IMR-90 (cell line): ENCODE data around the gene PEAK3. TPM values are rescaled to one million over a fixed set of nuclear protein-coding genes. Genes with fewer than 3 reads are reported as not detected.

ENCODE experiments used
- ATAC-seq: fragments of 200-7000 bp; cut with Tn5 transposase; 2 replicates; pipeline ENCODE4 v1.9.1; 2020; ENCODE audit warnings: low read depth, mild to moderate bottlenecking, moderate library complexity
- BruUV-seq: library from RNA; stranded (reverse); fragments of 400-500 nt; replicated peaks from 2 replicates; lab custom pipeline; 2021; lab: Mats Ljungman, UMichigan
- CTCF ChIA-PET: fragments of 300-600 bp; formaldehyde crosslinking; extraction: SDS; loops from one replicate; lab custom pipeline; 2021; ENCODE audit warnings: antibody characterized with exemption; lab: Yijun Ruan, JAX
- POLR2A ChIA-PET: fragments of 300-600 bp; sonication (Branson Sonifier 250); formaldehyde crosslinking; loops from one replicate; lab custom pipeline; 2022; ENCODE audit warnings: antibody characterized with exemption; ENCODE audit not compliant: unreplicated experiment; lab: Charles Lee
- DNase-seq: peaks from one replicate; pipeline ENCODE4 v3.0.0; 2013
- H2AFZ ChIP-seq: replicated peaks from 2 replicates; pipeline ENCODE3; 2013; ENCODE audit warnings: low read length, mild to moderate bottlenecking; ENCODE audit not compliant: poor library complexity
- H2AK5ac ChIP-seq: 2 replicates; pipeline ENCODE4 v1.6.1; 2013; ENCODE audit warnings: low read depth, low read length, inconsistent platforms
- H2AK9ac ChIP-seq: replicated peaks from 2 replicates; pipeline ENCODE3; 2013; ENCODE audit warnings: mild to moderate bottlenecking, low read depth, low read length, moderate library complexity; ENCODE audit not compliant: poor library complexity
- H2BK120ac ChIP-seq: 2 replicates; pipeline ENCODE4 v1.6.1; 2013; ENCODE audit warnings: low read depth, low read length, inconsistent platforms
- H2BK15ac ChIP-seq: 3 replicates; pipeline ENCODE4 v1.6.1; 2013; ENCODE audit warnings: low read depth, low read length, inconsistent platforms
- H2BK20ac ChIP-seq: 2 replicates; pipeline ENCODE4 v1.6.1; 2013; ENCODE audit warnings: low read depth, mild to moderate bottlenecking, inconsistent platforms, low read length, moderate library complexity
- H2BK5ac ChIP-seq: 2 replicates; pipeline ENCODE4 v1.6.1; 2013; ENCODE audit warnings: mild to moderate bottlenecking, low read depth, low read length, inconsistent platforms; ENCODE audit not compliant: poor library complexity, severe bottlenecking
- H3K14ac ChIP-seq: replicated peaks from 2 replicates; pipeline ENCODE4 v1.6.1; 2013; ENCODE audit warnings: low read depth, low read length, inconsistent platforms
- H3K18ac ChIP-seq: 2 replicates; pipeline ENCODE4 v1.6.1; 2013; ENCODE audit warnings: low read depth, low read length, control low read depth
- H3K23ac ChIP-seq: 2 replicates; pipeline ENCODE4 v1.6.1; 2013; ENCODE audit warnings: low read depth, low read length, inconsistent platforms
- H3K27ac ChIP-seq: 2 replicates; pipeline ENCODE4 v1.5.1; 2013; ENCODE audit warnings: mild to moderate bottlenecking, control low read depth, low read length; ENCODE audit not compliant: insufficient read depth
- H3K27me3 ChIP-seq: 2 replicates; pipeline ENCODE4 v1.6.1; 2013; ENCODE audit warnings: low read length; ENCODE audit not compliant: control insufficient read depth, insufficient read depth
- H3K36me3 ChIP-seq: 2 replicates; pipeline ENCODE4 v1.6.1; 2013; ENCODE audit warnings: low read length, mixed read lengths; ENCODE audit not compliant: control insufficient read depth, insufficient read depth
- H3K4ac ChIP-seq: 2 replicates; pipeline ENCODE4 v1.6.1; 2013; ENCODE audit warnings: low read depth, low read length, inconsistent platforms
- H3K4me1 ChIP-seq: 2 replicates; pipeline ENCODE4 v1.6.1; 2013; ENCODE audit warnings: low read length, mixed read lengths; ENCODE audit not compliant: control insufficient read depth, insufficient read depth
- H3K4me2 ChIP-seq: 2 replicates; pipeline ENCODE4 v1.6.1; 2013; ENCODE audit warnings: low read depth, mild to moderate bottlenecking, control low read depth, low read length, moderate library complexity
- H3K4me3 ChIP-seq: 2 replicates; pipeline ENCODE4 v1.5.1; 2013; ENCODE audit warnings: low read depth, mild to moderate bottlenecking, control low read depth, low read length, moderate library complexity; ENCODE audit not compliant: insufficient read depth
- H3K56ac ChIP-seq: 2 replicates; pipeline ENCODE4 v1.6.1; 2013; ENCODE audit warnings: low read length, inconsistent platforms; ENCODE audit not compliant: insufficient read depth; ENCODE audit errors: extremely low read depth
- H3K79me1 ChIP-seq, 2 experiments: 2 replicates each; pipeline ENCODE4 v1.6.1; 2013; ENCODE audit warnings: low read length in 2 of 2, inconsistent platforms in 1 of 2, low read depth in 1 of 2
- H3K9ac ChIP-seq: 2 replicates; pipeline ENCODE4 v1.6.1; 2013; ENCODE audit warnings: low read depth, low read length, control low read depth
- H3K9me1 ChIP-seq: 2 replicates; pipeline ENCODE4 v1.6.1; 2013; ENCODE audit warnings: low read length, inconsistent platforms; ENCODE audit not compliant: insufficient read depth
- H3K9me3 ChIP-seq: 2 replicates; pipeline ENCODE4 v1.6.1; 2013; ENCODE audit warnings: low read length; ENCODE audit not compliant: control insufficient read depth, insufficient read depth
- H4K20me1 ChIP-seq: 2 replicates; pipeline ENCODE4 v1.6.1; 2013; ENCODE audit warnings: low read length, inconsistent platforms; ENCODE audit not compliant: insufficient read depth
- H4K5ac ChIP-seq: 2 replicates; pipeline ENCODE4 v1.6.1; 2013; ENCODE audit warnings: mild to moderate bottlenecking, low read depth, low read length, control low read depth
- H4K8ac ChIP-seq, 2 experiments: 2 replicates each; pipeline ENCODE4 v1.6.1; 2013; ENCODE audit warnings: low read depth in 2 of 2, low read length in 2 of 2, control low read depth in 1 of 2, inconsistent platforms in 1 of 2
- H4K91ac ChIP-seq: 2 replicates; pipeline ENCODE4 v1.6.1; 2013; ENCODE audit warnings: low read depth, low read length, inconsistent platforms; ENCODE audit not compliant: insufficient read depth
- CHD1 ChIP-seq: IDR thresholded peaks from 2 replicates; pipeline ENCODE4 v1.6.1; 2012; ENCODE audit warnings: low read depth, low read length, improper control_type of control experiment
- MAZ ChIP-seq: IDR thresholded peaks from 2 replicates; pipeline ENCODE4 v1.6.1; 2012; ENCODE audit warnings: low read depth, mild to moderate bottlenecking, low read length, improper control_type of control experiment, moderate library complexity, borderline replicate concordance
- RCOR1 ChIP-seq: IDR thresholded peaks from 2 replicates; pipeline ENCODE4 v1.6.1; 2012; ENCODE audit warnings: mild to moderate bottlenecking, low read length, improper control_type of control experiment; ENCODE audit not compliant: insufficient replicate concordance
- RFX5 ChIP-seq: IDR thresholded peaks from 2 replicates; pipeline ENCODE4 v1.8.0; 2012; ENCODE audit warnings: low read depth, mild to moderate bottlenecking, low read length, moderate library complexity
- WGBS, 2 experiments: methylation state at CpG; one replicate each; pipeline versions ENCODE4 v1.1.5 to v1.1.7; 2013; ENCODE audit warnings: missing lambda C conversion rate in 2 of 2; ENCODE audit not compliant: insufficient read length in 1 of 2; ENCODE audit errors: extremely low coverage in 2 of 2; 5-methylcytosine and 5-hydroxymethylcytosine counted together
- dilution Hi-C: fragments of 300-500 bp; cut with HindIII; formaldehyde crosslinking; loops from one replicate; pipeline ENCODE4 v1.14.3; 2018; ENCODE audit warnings: low sequenced_read_pairs; ENCODE audit not compliant: unreplicated experiment
- in situ Hi-C: fragments of 300-500 bp; cut with MboI; formaldehyde crosslinking; loops from 3 replicates; pipeline ENCODE4 v1.14.3; 2019; ENCODE audit warnings: low sequenced_read_pairs, inconsistent platforms, mixed read lengths
- intact Hi-C: fragments of 100-400 bp; cut with micrococcal nuclease; formaldehyde crosslinking; loops from 2 replicates; pipeline ENCODE4 v1.10.0; 2022
- polyA plus RNA-seq, 3 experiments: library from polyadenylated mRNA; depleted of rRNA; stranded (reverse); fragments of >200 nt; gene quantifications; 2 replicates each; pipeline ENCODE4 v1.2.3, GENCODE V29; 2012; ENCODE audit warnings: low replicate concordance in 1 of 3
- total RNA-seq: library from RNA; depleted of rRNA; stranded (reverse); fragments of >200 nt; gene quantifications from 2 replicates; pipeline ENCODE4 v1.2.3, GENCODE V29; 2012
- TF ChIP-seq, protein P1 (sequence below): fragments of 150-350 bp; IDR thresholded peaks from 2 replicates; pipeline ENCODE4 v1.6.1; 2017; ENCODE audit warnings: mild to moderate bottlenecking, antibody characterized with exemption, low read length, low read depth

Gene PEAK3
- total and polyA plus RNA-seq, 2 of the 4 experiments (the other 2 are of a cell fraction) = under 0.01 to 0.09 TPM

DNA sequence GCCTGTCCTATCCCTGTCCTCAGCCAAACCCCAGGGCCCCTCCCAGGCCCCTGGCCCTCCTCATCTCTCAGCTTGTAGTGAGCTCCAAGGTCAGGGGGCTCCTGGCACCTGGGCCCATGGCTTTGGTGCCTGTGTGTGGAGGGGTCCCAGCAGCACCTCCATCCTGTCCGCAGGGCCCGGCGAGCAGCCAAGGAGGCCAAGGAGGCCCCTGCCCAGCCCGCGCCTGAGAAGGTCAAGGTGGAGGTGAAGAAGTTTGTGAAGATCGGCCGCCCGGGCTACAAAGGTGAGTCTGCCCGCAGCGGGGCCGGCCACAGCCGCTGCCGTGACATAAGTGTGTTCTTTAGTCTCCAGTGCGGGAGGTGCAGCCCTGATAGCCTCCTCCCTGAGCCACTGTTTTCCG, 36.7 kb downstream of the PEAK3 start:
- H3K14ac ChIP-seq = no peak overlapping the region
- no peak for TF ChIP-seq RCOR1
- no peak for TF ChIP-seq MAZ
- TF ChIP-seq CHD1 = no peak
- TF ChIP-seq, protein P1, sequence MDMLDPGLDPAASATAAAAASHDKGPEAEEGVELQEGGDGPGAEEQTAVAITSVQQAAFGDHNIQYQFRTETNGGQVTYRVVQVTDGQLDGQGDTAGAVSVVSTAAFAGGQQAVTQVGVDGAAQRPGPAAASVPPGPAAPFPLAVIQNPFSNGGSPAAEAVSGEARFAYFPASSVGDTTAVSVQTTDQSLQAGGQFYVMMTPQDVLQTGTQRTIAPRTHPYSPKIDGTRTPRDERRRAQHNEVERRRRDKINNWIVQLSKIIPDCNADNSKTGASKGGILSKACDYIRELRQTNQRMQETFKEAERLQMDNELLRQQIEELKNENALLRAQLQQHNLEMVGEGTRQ = no peak
- no peak for TF ChIP-seq RFX5
- no peak overlapping the region for H2AK5ac ChIP-seq
- in situ Hi-C loops (no loop called here), intact Hi-C loops (no loop called here), dilution Hi-C loops (no loop called here)
- H4K20me1 ChIP-seq = peaks cover 82% of the 10 kb centered on the region
- no peak overlapping the region for H3K9ac ChIP-seq
- H3K4me3 ChIP-seq = no peak overlapping the region
- H3K18ac ChIP-seq = no peak overlapping the region
- no peak overlapping the region for H3K56ac ChIP-seq
- H3K4ac ChIP-seq = no peak overlapping the region
- H4K8ac ChIP-seq = no peak overlapping the region
- H4K91ac ChIP-seq = no peak overlapping the region
- H2BK5ac ChIP-seq = no peak overlapping the region
- no peak for ATAC-seq
- H3K9me1 ChIP-seq = peaks cover 6% of the 10 kb centered on the region
- H3K27ac ChIP-seq = no peak overlapping the region
- no peak overlapping the region for H2AK9ac ChIP-seq
- DNase-seq = no peak
- peaks cover 8% of the 10 kb centered on the region; the same call in 1 of the 2 replicates for H3K4me1 ChIP-seq
- H2BK20ac ChIP-seq = no peak overlapping the region
- H2BK120ac ChIP-seq = no peak overlapping the region
- H4K5ac ChIP-seq = no peak overlapping the region
- no peak overlapping the region for H3K4me2 ChIP-seq
- ChIA-PET CTCF (no interaction called here), POLR2A (no interaction called here)
- H3K27me3 ChIP-seq = peaks cover 3% of the 10 kb centered on the region; the same call in 1 of the 2 replicates
- H2BK15ac ChIP-seq = no peak overlapping the region
- peaks cover 57% of the 10 kb centered on the region for H3K36me3 ChIP-seq
- WGBS, 2 experiments = 88% methylated on average over 6 of the region's 15 CpGs; no CpG with 5 or more reads in 1 of the 2 experiments
- H3K23ac ChIP-seq = no peak overlapping the region
- BruUV-seq = no TSS peak
- H2AFZ ChIP-seq = no peak overlapping the region
- no peaks in the 10 kb centered on the region for H3K9me3 ChIP-seq
- peaks cover 4 to 46% of the 10 kb centered on the region in 2 experiments; a peak in 2 of 4 replicates for H3K79me1 ChIP-seq
